Measurements from ENCODE around the gene OR6K2. TPM values are rescaled to one million over a fixed set of nuclear protein-coding genes. Genes with fewer than 3 reads are reported as not detected.

The OR6K2 gene
- total RNA-seq: not detected

GRCh38 chr1:158700552-158700951, at the start of gene OR6K2:
Gene OR6K2, minus strand, starts transcription at chr1:158700652. Its CDS starts 0 bp downstream, at chr1:158700652.
- WGBS: 94% methylated on average over 4 of the region's 4 CpGs

DNA sequence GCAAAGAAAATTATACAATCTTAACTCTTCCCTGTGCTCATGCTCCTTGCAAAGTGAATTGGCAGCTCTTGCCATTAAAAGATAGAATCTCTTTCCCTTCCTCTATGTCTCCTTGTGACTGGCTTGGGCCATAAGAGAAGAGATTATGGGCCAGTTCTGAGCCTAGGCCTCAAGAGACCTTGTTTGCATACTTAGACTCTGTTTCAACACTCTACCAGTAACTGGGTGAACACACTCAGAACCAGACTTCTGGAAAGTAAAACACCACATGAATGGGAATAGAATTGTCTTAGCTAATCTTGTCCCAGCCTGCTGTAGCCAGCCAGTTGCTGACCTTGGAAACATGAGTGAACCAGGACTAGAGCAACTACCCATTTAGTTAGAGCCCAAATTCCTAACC, 35.4 kb upstream of the OR6K2 start:
- TF ChIP-seq POLR2A (IDR thresholded peaks at IDR 0.05) (no peak), POLR2AphosphoS5 (IDR thresholded peaks at IDR 0.05) (no peak)
- TF ChIP-seq, protein P1, sequence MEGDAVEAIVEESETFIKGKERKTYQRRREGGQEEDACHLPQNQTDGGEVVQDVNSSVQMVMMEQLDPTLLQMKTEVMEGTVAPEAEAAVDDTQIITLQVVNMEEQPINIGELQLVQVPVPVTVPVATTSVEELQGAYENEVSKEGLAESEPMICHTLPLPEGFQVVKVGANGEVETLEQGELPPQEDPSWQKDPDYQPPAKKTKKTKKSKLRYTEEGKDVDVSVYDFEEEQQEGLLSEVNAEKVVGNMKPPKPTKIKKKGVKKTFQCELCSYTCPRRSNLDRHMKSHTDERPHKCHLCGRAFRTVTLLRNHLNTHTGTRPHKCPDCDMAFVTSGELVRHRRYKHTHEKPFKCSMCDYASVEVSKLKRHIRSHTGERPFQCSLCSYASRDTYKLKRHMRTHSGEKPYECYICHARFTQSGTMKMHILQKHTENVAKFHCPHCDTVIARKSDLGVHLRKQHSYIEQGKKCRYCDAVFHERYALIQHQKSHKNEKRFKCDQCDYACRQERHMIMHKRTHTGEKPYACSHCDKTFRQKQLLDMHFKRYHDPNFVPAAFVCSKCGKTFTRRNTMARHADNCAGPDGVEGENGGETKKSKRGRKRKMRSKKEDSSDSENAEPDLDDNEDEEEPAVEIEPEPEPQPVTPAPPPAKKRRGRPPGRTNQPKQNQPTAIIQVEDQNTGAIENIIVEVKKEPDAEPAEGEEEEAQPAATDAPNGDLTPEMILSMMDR (IDR thresholded peaks at IDR 0.05): no peak
- no peaks in the 10 kb centered on the region for H3K4me1 ChIP-seq (replicated peaks)
- intact Hi-C loops (cut with DNase I): no loop called here
- H3K27ac ChIP-seq: no peak overlapping the region
- no peak overlapping the region for H3K4me3 ChIP-seq
- H3K27me3 ChIP-seq (replicated peaks; ENCODE audit: insufficient read depth): no peaks in the 10 kb centered on the region
- no peak for DNase-seq (ENCODE audit: low spot score)
- H3K9me3 ChIP-seq: no peaks in the 10 kb centered on the region
- H3K36me3 ChIP-seq: no peaks in the 10 kb centered on the region

More at GRCh38 chr1:158700552-158700951, at the start of gene OR6K2:
- Histone ChIP-seq H3K4me1 (replicated peaks) (no peaks in the 10 kb centered on the region), H3K27ac (no peak within 1 kb of the TSS), H3K9me3 (no peaks in the 10 kb centered on the region), H3K27me3 (replicated peaks; ENCODE audit: insufficient read depth) (no peaks in the 10 kb centered on the region), H3K36me3 (no peaks in the 10 kb centered on the region), H3K4me3 (no peak within 1 kb of the TSS)
- DNase-seq (ENCODE audit: low spot score): no peak
- intact Hi-C loops (cut with DNase I): no loop called here
- TF ChIP-seq POLR2AphosphoS5 (IDR thresholded peaks at IDR 0.05): no peak
- TF ChIP-seq, protein P1 (IDR thresholded peaks at IDR 0.05): no peak
- no peak for TF ChIP-seq POLR2A (IDR thresholded peaks at IDR 0.05)

- Histone ChIP-seq H3K27ac (no peak overlapping the region), H3K36me3 (no peaks in the 10 kb centered on the region), H3K4me3 (no peak overlapping the region), H3K27me3 (replicated peaks; ENCODE audit: insufficient read depth) (no peaks in the 10 kb centered on the region), H3K4me1 (replicated peaks) (no peaks in the 10 kb centered on the region), H3K9me3 (no peaks in the 10 kb centered on the region)
- TF ChIP-seq POLR2AphosphoS5 (IDR thresholded peaks at IDR 0.05): no peak
- no peak for TF ChIP-seq POLR2A (IDR thresholded peaks at IDR 0.05)
- TF ChIP-seq, protein P1 (IDR thresholded peaks at IDR 0.05): no peak
- WGBS: 55% methylated on average over 2 of the region's 2 CpGs
- intact Hi-C loops (cut with DNase I): no loop called here
- DNase-seq (ENCODE audit: low spot score): no peak
Measured at GRCh38 chr1:158732524-158732923, 32.1 kb upstream of the OR6K2 start.

DNA sequence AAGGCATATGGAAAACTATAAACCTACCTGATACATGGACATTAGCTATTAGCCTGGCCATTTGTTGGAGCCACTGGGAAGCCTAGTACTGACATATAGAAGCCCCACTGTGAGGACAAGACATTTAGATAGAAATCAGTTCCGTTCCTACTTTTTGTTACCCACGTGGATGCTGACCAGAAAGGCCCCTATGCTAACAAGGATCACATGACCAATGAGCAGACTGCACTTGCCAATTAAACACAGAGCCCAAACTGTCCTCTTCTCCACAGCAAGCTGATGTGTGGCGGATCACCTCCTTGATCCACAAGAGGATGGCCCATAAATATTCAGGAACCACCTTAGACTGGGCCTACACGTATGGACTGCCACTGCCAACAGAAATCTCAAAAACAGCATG, 31.3 kb upstream of the OR6K2 start:
- no peaks in the 10 kb centered on the region for H3K4me1 ChIP-seq (replicated peaks)
- 82% methylated on average over 4 of the region's 4 CpGs for WGBS
- H3K9me3 ChIP-seq: no peaks in the 10 kb centered on the region
- DNase-seq (ENCODE audit: low spot score): no peak
- H3K27ac ChIP-seq: no peak overlapping the region
- TF ChIP-seq POLR2AphosphoS5 (IDR thresholded peaks at IDR 0.05) (no peak), POLR2A (IDR thresholded peaks at IDR 0.05) (no peak)
- TF ChIP-seq, protein P1 (IDR thresholded peaks at IDR 0.05): no peak
- intact Hi-C loops (cut with DNase I): no loop called here
- H3K4me3 ChIP-seq: no peak overlapping the region
- H3K36me3 ChIP-seq: no peaks in the 10 kb centered on the region
- H3K27me3 ChIP-seq (replicated peaks; ENCODE audit: insufficient read depth): no peaks in the 10 kb centered on the region

GRCh38 chr1:158730453-158730852, 30.0 kb upstream of the OR6K2 start:
- H3K4me3 ChIP-seq: no peak overlapping the region
- H3K27ac ChIP-seq: no peak overlapping the region
- H3K4me1 ChIP-seq (replicated peaks): no peaks in the 10 kb centered on the region
- 31% methylated on average over 4 of the region's 4 CpGs for WGBS
- H3K27me3 ChIP-seq (replicated peaks; ENCODE audit: insufficient read depth): no peaks in the 10 kb centered on the region
- DNase-seq (ENCODE audit: low spot score): no peak
- TF ChIP-seq POLR2A (IDR thresholded peaks at IDR 0.05): no peak
- TF ChIP-seq, protein P1 (IDR thresholded peaks at IDR 0.05): no peak
- no peaks in the 10 kb centered on the region for H3K9me3 ChIP-seq
- intact Hi-C loops (cut with DNase I): no loop called here
- no peaks in the 10 kb centered on the region for H3K36me3 ChIP-seq

Measured in prostate gland (tissue), 2 donors.